Panc1 (cell line): ENCODE measurements around the gene GPR152. TPM values are rescaled to one million over a fixed set of nuclear protein-coding genes. Genes with fewer than 3 reads are reported as not detected.
A peak's percentile ranks its signal among the peaks of the same experiment; 100 is the strongest.

Experiments used
- ATAC-seq: fragments of 200-7000 bp; cut with Tn5 transposase; 2 replicates; pipeline ENCODE4 v1.9.1; 2020; ENCODE audit warnings: mild to moderate bottlenecking, moderate library complexity
- BruUV-seq: library from RNA; stranded (reverse); fragments of 400-500 nt; replicated peaks from 2 replicates; lab custom pipeline; 2021; lab: Mats Ljungman, UMichigan
- CTCF ChIA-PET: fragments of 300-600 bp; sonication (Branson Sonifier 250); formaldehyde crosslinking; loops from one replicate; lab custom pipeline; 2022; ENCODE audit warnings: antibody characterized with exemption; lab: Charles Lee
- POLR2A ChIA-PET: fragments of 300-600 bp; sonication (Branson Sonifier 250); formaldehyde crosslinking; loops from one replicate; lab custom pipeline; 2022; ENCODE audit warnings: antibody characterized with exemption; lab: Charles Lee
- DNase-seq: peaks from one replicate; pipeline ENCODE4 v3.0.0-alpha.2; 2010; ENCODE audit warnings: low read depth, low spot score
- H3K27ac ChIP-seq: 2 replicates; pipeline ENCODE4 v1.5.1; 2011; ENCODE audit warnings: mild to moderate bottlenecking, low read length, inconsistent platforms
- H3K27me3 ChIP-seq: fragments of 200-500 bp; sonication (Bioruptor generic); 2 replicates; pipeline ENCODE4 v1.6.0; 2014; ENCODE audit warnings: low read length, inconsistent platforms; ENCODE audit not compliant: control insufficient read depth, insufficient read depth
- H3K36me3 ChIP-seq: fragments of 200-500 bp; sonication (Bioruptor generic); 2 replicates; pipeline ENCODE4 v1.5.1; 2014; ENCODE audit warnings: inconsistent platforms, mild to moderate bottlenecking, low read length, moderate library complexity; ENCODE audit not compliant: control insufficient read depth, insufficient read depth
- H3K4me1 ChIP-seq: 2 replicates; pipeline ENCODE4 v1.5.1; 2011; ENCODE audit warnings: inconsistent platforms, mild to moderate bottlenecking, low read length, moderate library complexity; ENCODE audit not compliant: control insufficient read depth, insufficient read depth
- H3K4me3 ChIP-seq, 2 experiments: 2 replicates each; pipeline ENCODE4 v1.5.1; 2011 to 2012; ENCODE audit warnings: low read depth in 2 of 2, low read length in 2 of 2, mild to moderate bottlenecking in 2 of 2, inconsistent platforms in 1 of 2, moderate library complexity in 1 of 2
- H3K9me3 ChIP-seq: fragments of 200-500 bp; sonication (Bioruptor generic); 2 replicates; pipeline ENCODE4 v1.5.1; 2014; ENCODE audit warnings: low read depth, mild to moderate bottlenecking, inconsistent platforms, low read length, moderate library complexity; ENCODE audit not compliant: control insufficient read depth, insufficient read depth
- CTCF ChIP-seq: fragments of 450-650 bp; IDR thresholded peaks from 2 replicates; pipeline ENCODE4 v1.5.1; 2017; ENCODE audit warnings: mild to moderate bottlenecking
- POLR2AphosphoS5 ChIP-seq: IDR thresholded peaks from 2 replicates; pipeline ENCODE4 v1.6.1; 2012; ENCODE audit warnings: mild to moderate bottlenecking, low read depth, low read length, moderate library complexity
- REST ChIP-seq, 2 experiments: IDR thresholded peaks; 2 replicates each; pipeline ENCODE4 v1.6.1; 2011 to 2012; ENCODE audit warnings: low read depth in 2 of 2, control low read depth in 1 of 2, low read length in 1 of 2, mild to moderate bottlenecking in 1 of 2, moderate library complexity in 1 of 2; ENCODE audit not compliant: insufficient read depth in 1 of 2
- SIN3A ChIP-seq: IDR thresholded peaks from 2 replicates; pipeline ENCODE4 v1.6.1; 2012; ENCODE audit warnings: low read depth, mild to moderate bottlenecking, low read length, moderate library complexity, borderline replicate concordance; ENCODE audit not compliant: insufficient read depth
- TCF7L2 ChIP-seq: IDR thresholded peaks from 2 replicates; pipeline ENCODE4 v1.6.1; 2011; ENCODE audit warnings: mild to moderate bottlenecking, low read depth, low read length, inconsistent platforms
- in situ Hi-C: cut with HindIII; loops from 2 replicates; pipeline ENCODE4 v1.10.0; 2016; ENCODE audit warnings: low sequenced_read_pairs, low pct_unique_long_range_greater_than_20kb
- intact Hi-C: fragments of 100-400 bp; cut with micrococcal nuclease; formaldehyde crosslinking; loops from one replicate; pipeline ENCODE4 v1.10.0; 2022; ENCODE audit not compliant: unreplicated experiment
- total RNA-seq: library from RNA; stranded (reverse); gene quantifications from one replicate; pipeline ENCODE4 v1.2.1, GENCODE V29; 2021; ENCODE audit not compliant: unreplicated experiment

GPR152 gene
- total RNA-seq, 1 experiment from 2014 or later = not detected

GRCh38 chr11:67436459-67437081, 16.0 kb downstream of the GPR152 start:
- CTCF ChIA-PET = interaction anchor here (0.5 to 0.8 kb wide), 3 partner anchors 32 to 92 kb away, joined by 3 to 4 read pairs (median 4); no protein-coding TSS in a partner anchor
- ATAC-seq (peak; percentile 10), DNase-seq (no peak)
- POLR2A ChIA-PET = interaction anchor here (0.6 to 0.8 kb wide), 2 partner anchors 28 to 35 kb away, joined by 3 to 4 read pairs; partner anchors contain the start of gene PPP1CA
- in situ Hi-C loops (no loop called here), intact Hi-C loops (no loop called here)
- H3K27me3 ChIP-seq = no peaks in the 10 kb centered on the region
- peaks cover 2% of the 10 kb centered on the region; the same call in 1 of the 2 replicates for H3K36me3 ChIP-seq
- no peaks in the 10 kb centered on the region for H3K9me3 ChIP-seq
- H3K4me3 ChIP-seq = no peak overlapping the region
- peaks cover 68% of the 10 kb centered on the region for H3K4me1 ChIP-seq
- peak overlapping the region; percentile 40 for H3K27ac ChIP-seq
- BruUV-seq = no TSS peak
- TF ChIP-seq POLR2AphosphoS5 (peak; percentile 43), REST (IDR thresholded peaks at IDR 0.05; ENCODE audit: insufficient read depth in 1 of 2, low read depth in 2 of 2, low read length in 1 of 2) (no peak)

GRCh38 chr11:67435727-67436458, 16.6 kb downstream of the GPR152 start:
- Histone ChIP-seq H3K27ac (peak overlapping the region; percentile 40), H3K36me3 (peaks cover 2% of the 10 kb centered on the region; the same call in 1 of the 2 replicates), H3K4me3 (no peak overlapping the region), H3K4me1 (peaks cover 63% of the 10 kb centered on the region), H3K9me3 (no peaks in the 10 kb centered on the region), H3K27me3 (no peaks in the 10 kb centered on the region)
- ChIA-PET CTCF (interaction anchor here (0.5 kb wide), 1 partner anchor 91 kb away, joined by 4 read pairs; no protein-coding TSS in a partner anchor), POLR2A (interaction anchor here (0.8 kb wide), 1 partner anchor 34 kb away, joined by 4 read pairs; the partner anchor contains the start of gene PPP1CA)
- TF ChIP-seq REST (IDR thresholded peaks at IDR 0.05; ENCODE audit: insufficient read depth in 1 of 2, low read depth in 2 of 2, low read length in 1 of 2) = 0 out of 4 replicates have a peak, but pooled peaks of 1 of the 2 experiments have one; percentile 1
- peak; percentile 45; the same call in 1 of the 2 replicates for TF ChIP-seq POLR2AphosphoS5
- no peak for TF ChIP-seq CTCF
- TF ChIP-seq SIN3A = no peak
- TF ChIP-seq TCF7L2 = no peak
- intact Hi-C loops = no loop called here
- DNase-seq = no peak
- ATAC-seq = peak; percentile 2
- in situ Hi-C loops = no loop called here
- BruUV-seq = no TSS peak
